ENCODE data around the gene GRIN2C.

GRCh38 chr17:74853048-74853397 lies 6.7 kb downstream of the GRIN2C start:
- TF ChIP-seq CTCF (IDR thresholded peaks at IDR 0.05) (no peak), POLR2A (IDR thresholded peaks at IDR 0.05) (no peak), EP300 (IDR thresholded peaks at IDR 0.05) (no peak)
